DOHH2 (cell line): ENCODE data around the gene PDIA6.
A peak's percentile ranks its signal among the peaks of the same experiment; 100 is the strongest.

Source experiments
- EZH2phosphoT487 ChIP-seq: fragments of 200-600 bp; sonication (generic); IDR thresholded peaks from 2 replicates; pipeline ENCODE4 v1.6.1; 2017; ENCODE audit warnings: borderline replicate concordance, mild to moderate bottlenecking, antibody characterized with exemption, low read length, moderate library complexity, mixed read lengths
- TF ChIP-seq, protein P1 (sequence below): fragments of 200-600 bp; sonication (generic); IDR thresholded peaks from one replicate; pipeline ENCODE4 v1.5.1; 2014; ENCODE audit warnings: antibody characterized with exemption, mild to moderate bottlenecking, low read depth, low read length; ENCODE audit not compliant: poor library complexity, severe bottlenecking

DNA sequence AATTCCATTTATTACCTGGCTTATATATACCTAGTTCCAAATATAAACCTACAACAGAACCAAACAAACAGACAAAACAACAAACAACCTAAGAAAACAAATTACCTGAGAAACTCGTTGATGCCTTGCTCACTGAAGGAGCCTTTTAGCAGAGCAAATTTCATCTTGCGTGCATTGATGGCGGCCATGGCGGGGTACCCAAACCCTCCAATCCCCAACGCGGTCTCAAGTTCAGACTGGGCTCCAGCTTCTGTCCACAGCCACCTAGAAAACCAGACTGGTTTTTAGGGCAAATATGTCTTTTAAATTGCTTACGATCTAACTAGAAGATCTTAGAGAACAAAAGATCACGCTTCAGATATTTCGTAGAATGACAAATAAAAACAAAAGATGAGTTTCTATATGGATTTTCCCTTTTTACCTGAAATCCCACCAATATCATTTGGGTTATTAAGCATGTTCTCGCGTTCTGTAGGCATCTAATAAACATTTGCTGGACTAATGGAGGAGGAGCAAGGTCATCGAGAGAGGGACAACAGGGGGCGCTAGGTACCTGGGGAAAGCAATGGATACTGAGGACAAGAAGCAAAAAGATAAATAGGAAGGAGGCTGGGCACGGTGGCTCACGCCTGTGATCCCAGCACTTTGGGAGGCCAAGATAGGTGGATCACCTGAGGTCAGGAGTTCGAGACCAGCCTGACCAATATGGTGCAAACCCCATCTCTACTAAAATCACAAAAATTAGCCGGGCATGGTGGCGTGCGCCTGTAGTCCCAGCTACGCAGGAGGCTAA is 25.2 kb downstream of the PDIA6 start:
- TF ChIP-seq, protein P1, sequence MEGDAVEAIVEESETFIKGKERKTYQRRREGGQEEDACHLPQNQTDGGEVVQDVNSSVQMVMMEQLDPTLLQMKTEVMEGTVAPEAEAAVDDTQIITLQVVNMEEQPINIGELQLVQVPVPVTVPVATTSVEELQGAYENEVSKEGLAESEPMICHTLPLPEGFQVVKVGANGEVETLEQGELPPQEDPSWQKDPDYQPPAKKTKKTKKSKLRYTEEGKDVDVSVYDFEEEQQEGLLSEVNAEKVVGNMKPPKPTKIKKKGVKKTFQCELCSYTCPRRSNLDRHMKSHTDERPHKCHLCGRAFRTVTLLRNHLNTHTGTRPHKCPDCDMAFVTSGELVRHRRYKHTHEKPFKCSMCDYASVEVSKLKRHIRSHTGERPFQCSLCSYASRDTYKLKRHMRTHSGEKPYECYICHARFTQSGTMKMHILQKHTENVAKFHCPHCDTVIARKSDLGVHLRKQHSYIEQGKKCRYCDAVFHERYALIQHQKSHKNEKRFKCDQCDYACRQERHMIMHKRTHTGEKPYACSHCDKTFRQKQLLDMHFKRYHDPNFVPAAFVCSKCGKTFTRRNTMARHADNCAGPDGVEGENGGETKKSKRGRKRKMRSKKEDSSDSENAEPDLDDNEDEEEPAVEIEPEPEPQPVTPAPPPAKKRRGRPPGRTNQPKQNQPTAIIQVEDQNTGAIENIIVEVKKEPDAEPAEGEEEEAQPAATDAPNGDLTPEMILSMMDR: peak; percentile 70
- TF ChIP-seq EZH2phosphoT487: no peak
